PFSK-1 (cell line): Measurements from ENCODE around the gene FRK.

Experiments
- POLR2AphosphoS5 ChIP-seq: IDR thresholded peaks from 2 replicates; pipeline ENCODE4 v1.6.1; 2012; ENCODE audit warnings: low read depth, mild to moderate bottlenecking, control low read depth, low read length, moderate library complexity
- SIN3A ChIP-seq: IDR thresholded peaks from 2 replicates; pipeline ENCODE4 v1.6.1; 2012; ENCODE audit warnings: mild to moderate bottlenecking, low read length, moderate library complexity, borderline replicate concordance; ENCODE audit not compliant: insufficient read depth
- TAF1 ChIP-seq: IDR thresholded peaks from 2 replicates; pipeline ENCODE4 v1.6.1; 2012; ENCODE audit warnings: low read length, control low read depth, borderline replicate concordance; ENCODE audit not compliant: insufficient read depth
- TF ChIP-seq, protein P1 (sequence below), 2 experiments: IDR thresholded peaks; 2 replicates each; pipeline versions ENCODE4 v1.6.1 to v1.8.0; 2011 to 2012; ENCODE audit warnings: low read depth in 2 of 2, low read length in 2 of 2, control low read depth in 1 of 2, inconsistent platforms in 1 of 2, mild to moderate bottlenecking in 1 of 2, moderate library complexity in 1 of 2; ENCODE audit not compliant: insufficient read depth in 1 of 2

DNA sequence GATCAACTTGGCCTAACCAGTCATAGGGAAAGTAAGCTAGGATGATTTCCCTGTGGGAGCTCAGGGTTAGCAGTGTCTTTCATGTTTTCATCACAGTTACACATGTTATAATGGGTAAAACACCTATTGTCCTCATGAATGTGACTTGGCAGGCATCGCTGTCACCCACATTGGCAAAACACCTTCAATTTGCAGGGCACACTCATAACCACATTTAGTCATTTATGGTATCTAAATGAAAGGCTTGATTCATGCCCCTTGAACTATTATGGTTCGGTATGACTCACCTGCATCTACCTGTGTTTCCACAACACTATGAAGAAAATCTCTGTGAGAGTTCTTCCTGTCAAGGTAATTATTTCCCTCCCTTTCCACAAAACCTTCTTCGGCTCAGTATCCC is 49.2 kb downstream of the FRK start:
- TF ChIP-seq TAF1 (no peak), POLR2AphosphoS5 (no peak), SIN3A (no peak)
- TF ChIP-seq, protein P1, sequence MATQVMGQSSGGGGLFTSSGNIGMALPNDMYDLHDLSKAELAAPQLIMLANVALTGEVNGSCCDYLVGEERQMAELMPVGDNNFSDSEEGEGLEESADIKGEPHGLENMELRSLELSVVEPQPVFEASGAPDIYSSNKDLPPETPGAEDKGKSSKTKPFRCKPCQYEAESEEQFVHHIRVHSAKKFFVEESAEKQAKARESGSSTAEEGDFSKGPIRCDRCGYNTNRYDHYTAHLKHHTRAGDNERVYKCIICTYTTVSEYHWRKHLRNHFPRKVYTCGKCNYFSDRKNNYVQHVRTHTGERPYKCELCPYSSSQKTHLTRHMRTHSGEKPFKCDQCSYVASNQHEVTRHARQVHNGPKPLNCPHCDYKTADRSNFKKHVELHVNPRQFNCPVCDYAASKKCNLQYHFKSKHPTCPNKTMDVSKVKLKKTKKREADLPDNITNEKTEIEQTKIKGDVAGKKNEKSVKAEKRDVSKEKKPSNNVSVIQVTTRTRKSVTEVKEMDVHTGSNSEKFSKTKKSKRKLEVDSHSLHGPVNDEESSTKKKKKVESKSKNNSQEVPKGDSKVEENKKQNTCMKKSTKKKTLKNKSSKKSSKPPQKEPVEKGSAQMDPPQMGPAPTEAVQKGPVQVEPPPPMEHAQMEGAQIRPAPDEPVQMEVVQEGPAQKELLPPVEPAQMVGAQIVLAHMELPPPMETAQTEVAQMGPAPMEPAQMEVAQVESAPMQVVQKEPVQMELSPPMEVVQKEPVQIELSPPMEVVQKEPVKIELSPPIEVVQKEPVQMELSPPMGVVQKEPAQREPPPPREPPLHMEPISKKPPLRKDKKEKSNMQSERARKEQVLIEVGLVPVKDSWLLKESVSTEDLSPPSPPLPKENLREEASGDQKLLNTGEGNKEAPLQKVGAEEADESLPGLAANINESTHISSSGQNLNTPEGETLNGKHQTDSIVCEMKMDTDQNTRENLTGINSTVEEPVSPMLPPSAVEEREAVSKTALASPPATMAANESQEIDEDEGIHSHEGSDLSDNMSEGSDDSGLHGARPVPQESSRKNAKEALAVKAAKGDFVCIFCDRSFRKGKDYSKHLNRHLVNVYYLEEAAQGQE (IDR thresholded peaks at IDR 0.05; ENCODE audit: insufficient read depth in 1 of 2, low read depth in 2 of 2, low read length in 2 of 2), result no peak
